Activated T-cell treated with anti-CD3 and anti-CD28 coated beads for 24 hours (primary cell): ENCODE results near the gene IL21.
A peak's percentile ranks its signal among the peaks of the same experiment; 100 is the strongest.
"Not testable (repeated sequence)": the region's sequence is repeated elsewhere in the genome, so short reads cannot be mapped to it uniquely, and the experiment has no call there.

Source experiments
- DNase-seq: peaks from one replicate; pipeline ENCODE4 v3.0.0-alpha.2; 2020; ENCODE audit warnings: low read depth

The IL21 gene

GRCh38 chr4:122621016-122621507 is at the start of gene IL21:
Gene IL21 (minus strand): TSS chr4:122621066. CDS start chr4:122621011, 55 bp downstream.
- no peak for DNase-seq

GRCh38 chr4:122669911-122670738 is 49.3 kb upstream of the IL21 start:
- no peak for DNase-seq

GRCh38 chr4:122668241-122668640 is 47.4 kb upstream of the IL21 start:
- no peak for DNase-seq

DNA sequence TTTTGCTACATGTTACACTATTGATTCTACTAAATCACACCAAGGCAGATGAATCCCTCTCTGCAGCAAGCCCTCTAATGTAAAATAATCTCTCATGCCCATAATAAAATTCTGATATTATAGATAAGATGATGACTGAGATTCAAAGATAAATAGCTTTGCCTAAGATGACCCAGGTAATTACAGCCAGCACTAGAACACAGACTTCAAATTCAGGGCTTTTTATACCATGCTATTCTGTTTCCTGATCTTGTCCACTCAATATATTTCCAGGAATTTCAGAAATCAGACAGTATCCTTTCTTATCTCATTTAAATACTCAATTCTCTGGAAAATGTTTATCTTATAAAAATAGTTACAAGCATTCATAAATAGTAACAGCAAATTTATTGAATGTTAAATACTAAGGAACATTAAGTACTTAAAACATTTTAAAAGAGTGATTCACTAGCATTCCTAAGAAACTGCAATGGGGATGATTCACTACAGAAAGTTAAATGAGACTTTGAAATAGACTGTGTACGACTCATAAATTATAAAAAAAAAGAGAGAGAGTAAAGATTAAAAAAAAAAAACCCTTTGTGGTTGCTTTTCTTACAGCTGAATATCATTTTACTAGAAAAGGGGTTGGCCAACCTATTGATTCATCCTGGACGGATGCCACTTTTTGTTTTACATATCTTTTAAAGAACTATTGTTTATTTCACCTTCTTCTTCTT is 45.8 kb upstream of the IL21 start:
- DNase-seq: no peak

- no peak for DNase-seq
Measured at GRCh38 chr4:122665161-122665929, 44.5 kb upstream of the IL21 start.

GRCh38 chr4:122663814-122664610 is 43.1 kb upstream of the IL21 start:
- DNase-seq: peak; percentile 23

GRCh38 chr4:122663291-122663690 is 42.4 kb upstream of the IL21 start:
- no peak for DNase-seq

DNA sequence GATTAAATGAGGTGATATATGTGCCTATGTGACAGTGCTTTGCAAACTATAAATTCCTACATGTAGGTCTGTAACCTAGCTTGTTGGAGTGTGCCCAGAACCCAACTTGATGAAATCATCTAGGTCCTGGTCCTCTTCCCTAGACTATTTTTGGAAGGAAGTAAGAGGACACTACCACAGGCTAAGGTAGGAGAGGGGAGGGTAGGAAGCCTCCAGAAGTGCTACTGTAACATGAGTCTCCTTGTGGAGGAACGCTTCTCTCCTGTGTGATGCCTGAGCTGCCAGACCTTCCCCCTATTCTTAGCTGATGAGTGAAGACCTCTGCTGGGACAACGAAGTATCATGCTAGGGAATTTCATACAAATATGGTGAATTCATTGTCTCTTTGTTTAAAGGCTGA is 41.8 kb upstream of the IL21 start:
- no peak for DNase-seq

GRCh38 chr4:122661176-122662160 is 40.6 kb upstream of the IL21 start:
- DNase-seq: no peak

- DNase-seq: no peak
Measured at GRCh38 chr4:122658818-122659295, 38.0 kb upstream of the IL21 start.

- no peak for DNase-seq
Measured at GRCh38 chr4:122658377-122658776, 37.5 kb upstream of the IL21 start.

DNA sequence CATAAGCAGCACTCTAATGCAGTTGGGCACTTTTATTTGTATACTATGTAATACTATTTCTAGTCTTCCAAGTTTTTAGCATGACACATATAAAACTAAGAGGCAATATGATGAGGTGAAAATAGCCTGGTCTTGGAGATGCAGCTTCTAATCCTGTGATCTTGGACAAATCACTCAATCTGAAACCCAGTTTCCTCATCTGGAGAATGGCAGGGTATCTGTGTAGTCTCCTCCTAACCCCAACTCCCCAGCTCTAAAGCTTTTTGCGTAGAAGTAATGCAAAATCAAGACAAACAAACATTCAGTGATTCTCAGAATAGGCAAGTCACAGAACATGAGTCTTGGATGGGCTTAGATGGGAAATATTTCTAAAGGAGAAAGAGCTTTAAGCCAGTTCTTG is 36.7 kb upstream of the IL21 start:
- DNase-seq: no peak

- not testable (repeated sequence) for DNase-seq
Measured at GRCh38 chr4:122656583-122656982, 35.7 kb upstream of the IL21 start.

- peak; percentile 53 for DNase-seq
Measured at GRCh38 chr4:122652379-122652778, 31.5 kb upstream of the IL21 start.

- DNase-seq: no peak
Measured at GRCh38 chr4:122650148-122650547, 29.3 kb upstream of the IL21 start.

DNA sequence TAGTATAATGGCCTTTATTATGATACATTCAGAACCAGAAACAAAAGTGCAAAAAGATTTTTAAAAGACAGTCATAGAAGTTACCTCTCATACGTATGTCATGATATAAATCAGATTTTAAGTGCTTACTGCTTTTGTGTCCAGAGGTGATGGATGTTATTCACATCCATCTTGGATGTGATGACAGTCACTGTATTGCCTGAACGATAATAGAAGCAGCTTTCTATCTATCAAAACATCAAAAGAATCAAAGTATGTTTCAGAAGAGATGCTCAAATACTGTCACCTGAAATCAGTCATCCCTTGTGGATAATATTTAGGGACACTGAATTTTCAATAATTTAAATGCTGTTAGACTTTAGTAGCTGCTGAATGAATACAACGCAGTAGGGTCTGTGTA is 26.8 kb upstream of the IL21 start:
- DNase-seq: no peak

DNA sequence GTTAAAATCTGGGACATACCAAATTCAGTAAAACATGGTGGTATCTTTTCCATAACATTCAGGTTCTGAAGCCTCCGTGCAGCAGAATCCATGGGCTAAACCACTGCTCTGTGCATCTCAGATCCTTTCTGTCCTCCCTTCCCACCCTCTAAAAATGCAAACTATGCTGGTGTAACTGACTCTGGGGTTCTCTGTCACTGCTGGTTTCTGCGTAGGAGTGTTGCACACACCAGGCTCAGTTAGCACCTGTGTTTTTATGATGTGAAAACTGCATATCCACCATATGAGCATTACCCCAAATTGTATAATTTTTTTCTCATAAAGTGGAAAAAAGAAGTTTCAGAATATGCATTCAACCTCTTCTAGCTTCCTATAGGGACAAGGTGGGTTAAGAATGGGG is 22.4 kb upstream of the IL21 start:
- no peak for DNase-seq

DNA sequence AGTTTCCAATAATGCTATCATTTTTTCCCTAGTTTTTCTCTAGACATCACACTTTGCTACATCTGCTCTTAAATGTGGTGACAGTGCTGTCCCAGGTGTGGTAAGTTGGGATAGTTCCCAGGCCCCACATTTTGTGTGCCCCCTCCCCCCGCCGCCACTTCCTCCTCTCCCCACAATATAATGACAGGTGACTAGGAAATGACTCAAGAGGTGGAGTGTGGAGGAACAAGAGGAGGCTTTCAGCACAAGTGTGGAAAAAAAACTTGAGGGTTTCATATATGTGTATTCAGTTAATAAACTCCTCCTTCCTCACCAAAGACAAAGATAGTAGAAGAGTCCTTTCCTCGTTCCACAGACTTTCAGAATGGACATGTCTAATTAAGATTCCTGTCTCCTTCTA is 18.3 kb upstream of the IL21 start:
- DNase-seq: no peak

- DNase-seq: no peak
Measured at GRCh38 chr4:122636697-122637096, 15.8 kb upstream of the IL21 start.

DNA sequence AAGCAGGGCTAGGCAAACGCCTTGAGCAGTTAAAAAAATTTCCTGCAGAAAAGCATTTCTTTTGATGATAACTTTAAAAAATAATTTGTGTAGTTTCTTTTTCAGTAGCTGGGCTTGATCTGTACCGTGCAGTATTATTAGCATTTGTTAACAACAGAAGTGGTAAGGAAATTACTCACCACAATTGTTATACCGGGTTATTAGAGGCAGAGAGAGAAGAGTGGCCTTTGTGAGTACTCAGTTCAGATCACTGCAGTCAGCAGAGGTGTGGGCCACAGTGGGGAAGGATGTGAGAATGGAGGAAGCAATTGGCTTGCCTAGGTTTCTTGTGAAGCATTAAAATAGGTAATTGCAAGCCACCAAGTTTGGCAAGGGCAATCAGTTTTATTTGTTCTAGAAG is 14.3 kb upstream of the IL21 start:
- DNase-seq: no peak
